ENCODE data around the gene CTXN1.
"Not testable (repeated sequence)": the region's sequence is repeated elsewhere in the genome, so short reads cannot be mapped to it uniquely, and the experiment has no call there.

CTXN1 gene

DNA sequence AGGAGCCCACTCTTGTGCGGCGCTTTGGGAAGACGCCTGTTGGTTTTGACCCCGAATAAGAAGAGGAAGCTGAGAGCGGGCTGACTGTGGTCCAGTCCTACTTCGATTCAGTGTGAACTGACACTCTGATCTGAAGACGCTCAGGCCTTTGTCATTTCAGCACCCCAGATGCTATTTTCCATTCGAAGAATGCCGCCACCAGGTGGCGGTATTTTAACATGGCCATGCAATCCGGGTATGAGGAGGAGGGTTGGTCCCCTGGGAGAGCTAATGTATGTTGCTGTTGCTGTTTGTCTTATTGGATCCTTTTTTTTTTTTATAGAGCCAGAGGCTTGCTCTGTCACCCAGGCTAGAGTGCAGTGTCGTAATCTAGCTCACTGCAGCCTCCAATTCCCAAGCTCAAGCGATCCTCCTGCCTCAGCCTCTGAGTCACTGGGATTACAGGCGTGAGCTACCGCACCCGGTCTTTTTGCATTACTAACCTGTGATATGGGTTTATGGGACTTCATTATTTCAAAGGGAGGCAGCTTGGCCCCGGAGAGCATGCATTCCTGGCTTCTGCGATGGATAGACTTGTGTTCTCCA, 18.3 kb upstream of the CTXN1 start:
- DNase-seq (ENCODE audit: low spot score): peak; percentile 87

DNA sequence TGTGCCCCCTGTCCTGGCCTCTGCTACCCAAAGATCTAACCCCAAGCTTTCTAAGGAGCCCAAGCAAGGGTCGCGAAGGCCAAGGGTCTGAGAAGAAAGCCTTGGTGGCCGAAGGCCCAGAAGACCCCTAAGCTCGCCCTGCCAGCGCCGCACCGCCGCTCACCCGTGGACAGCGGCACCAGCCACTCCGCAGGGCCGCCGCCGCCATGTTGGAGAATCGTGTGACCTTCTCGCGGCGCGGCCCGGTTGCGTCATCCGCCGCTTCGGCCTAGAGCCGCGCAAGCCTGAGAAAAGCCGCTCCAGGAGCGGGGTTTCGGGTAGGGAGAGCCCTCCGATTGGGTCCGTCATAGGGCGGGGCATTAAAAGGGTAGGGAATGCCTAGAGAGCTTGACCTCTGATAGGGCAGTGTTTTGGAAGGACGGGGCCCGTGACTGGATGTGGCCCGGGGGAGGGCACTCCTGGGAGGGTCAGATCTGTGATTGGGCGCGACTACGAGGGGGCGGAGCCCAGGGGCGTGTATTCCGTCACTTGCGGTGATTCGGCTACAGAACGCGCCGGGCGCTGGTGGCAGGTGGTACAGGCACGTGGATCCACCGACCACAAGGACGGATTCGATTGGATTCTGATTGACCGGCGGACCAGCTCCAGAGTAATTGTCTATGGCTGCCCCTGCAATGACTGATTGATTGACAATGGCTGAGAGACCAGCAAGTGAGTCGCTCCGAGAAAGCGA, 17.7 kb upstream of the CTXN1 start, which contains the start of gene TIMM44:
Gene TIMM44 (minus strand): TSS at position 223 of the 733 bp plus-strand sequence. CDS start 15 bp downstream, at position 208.
- peak; percentile 99 for DNase-seq (ENCODE audit: low spot score)

DNA sequence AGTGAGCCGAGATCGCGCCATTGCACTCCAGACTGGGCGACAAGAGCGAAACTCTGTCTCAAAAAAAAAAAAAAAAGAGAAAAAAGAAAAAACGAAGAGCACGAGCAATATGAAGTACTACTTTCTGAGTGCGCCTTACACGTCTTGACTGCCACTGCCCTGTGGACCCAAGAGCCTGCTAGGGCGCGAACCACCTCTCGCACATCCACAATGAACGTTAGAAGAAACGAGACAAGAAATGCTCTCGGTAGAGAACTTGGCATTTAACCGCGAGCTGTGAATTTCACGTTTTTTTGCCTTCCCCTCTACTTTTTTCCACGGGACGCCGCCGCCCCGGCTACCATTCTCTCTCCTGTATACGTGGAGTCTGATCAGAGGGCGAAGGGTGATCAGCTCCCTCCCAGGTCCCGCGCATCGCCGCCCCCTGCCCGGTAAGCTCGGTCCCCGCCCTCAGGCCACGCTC, 17.1 kb upstream of the CTXN1 start:
- no peak for DNase-seq (ENCODE audit: low spot score)

DNA sequence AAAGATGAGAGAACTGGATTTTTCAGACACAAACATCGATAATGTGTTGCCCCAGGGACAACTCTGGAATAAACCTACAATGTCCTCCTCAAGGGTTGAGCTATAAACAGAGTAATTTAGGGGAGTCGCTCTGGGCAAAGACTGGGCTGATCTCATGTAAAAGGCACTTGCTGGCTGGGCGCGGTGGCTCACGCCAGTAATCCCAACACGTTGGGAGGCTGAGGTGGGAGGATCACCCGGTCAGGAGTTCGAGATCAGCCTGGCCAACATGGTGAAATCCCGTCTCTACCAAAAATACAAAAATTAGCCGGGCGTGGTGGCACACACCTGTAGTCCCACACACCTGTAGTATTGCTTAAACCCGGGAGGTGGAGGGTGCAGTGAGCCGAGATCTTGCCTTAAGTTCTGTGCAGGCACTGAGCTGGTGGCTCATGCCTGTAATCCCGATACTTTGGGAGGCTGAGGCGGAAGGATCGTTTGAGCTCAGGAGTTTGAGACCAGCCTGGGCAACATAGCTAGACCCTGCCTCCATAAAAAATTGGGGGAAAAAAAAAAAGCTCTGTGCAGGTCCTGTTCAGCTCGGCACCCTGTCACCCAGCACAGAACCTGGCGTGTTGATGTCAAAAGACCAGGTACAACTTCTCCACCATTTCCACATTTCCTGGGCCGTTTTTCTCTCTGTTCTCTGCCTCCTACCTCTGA, 16.1 kb upstream of the CTXN1 start:
- no peak for DNase-seq (ENCODE audit: low spot score)

DNA sequence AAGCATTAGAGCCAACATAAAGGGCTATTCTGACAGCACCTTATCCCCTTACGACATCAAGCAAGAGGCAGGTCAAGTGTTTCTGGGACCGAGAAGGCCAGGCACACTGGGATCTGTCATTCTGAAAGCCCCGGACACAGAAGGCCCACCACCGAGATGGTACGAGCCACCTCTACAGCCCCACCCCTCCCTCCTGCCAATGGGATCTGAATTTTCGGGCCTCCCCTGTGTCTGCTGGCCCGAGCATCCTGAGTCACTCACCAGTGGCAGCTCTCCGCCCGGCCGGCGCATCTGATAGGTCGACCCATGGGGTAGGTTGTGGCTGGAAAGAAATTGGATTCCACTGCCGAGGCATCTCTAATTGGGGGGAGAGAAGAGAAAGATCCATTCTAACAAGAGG, 14.9 kb upstream of the CTXN1 start:
- no peak for DNase-seq (ENCODE audit: low spot score)

DNA sequence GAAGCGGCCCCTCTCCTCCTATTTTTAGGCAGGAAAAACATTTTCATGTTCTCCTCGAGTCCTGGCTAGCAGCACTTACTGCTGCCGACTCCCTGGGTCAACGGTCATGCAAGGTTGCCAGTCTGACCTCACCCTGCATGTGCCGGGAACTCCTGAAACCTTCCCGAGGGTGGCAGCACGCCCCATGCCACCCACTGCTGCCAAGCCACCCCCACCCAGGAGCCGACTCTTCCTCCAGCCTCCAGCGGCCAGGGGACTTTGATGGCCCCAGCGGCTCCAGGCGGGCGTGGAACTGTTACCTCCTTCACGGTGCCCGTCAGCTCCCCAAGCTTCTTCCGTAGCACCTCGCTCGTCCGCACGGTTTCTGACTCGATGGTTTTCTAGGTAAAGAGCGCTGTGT, 8.8 kb upstream of the CTXN1 start:
- no peak for DNase-seq (ENCODE audit: low spot score)

DNA sequence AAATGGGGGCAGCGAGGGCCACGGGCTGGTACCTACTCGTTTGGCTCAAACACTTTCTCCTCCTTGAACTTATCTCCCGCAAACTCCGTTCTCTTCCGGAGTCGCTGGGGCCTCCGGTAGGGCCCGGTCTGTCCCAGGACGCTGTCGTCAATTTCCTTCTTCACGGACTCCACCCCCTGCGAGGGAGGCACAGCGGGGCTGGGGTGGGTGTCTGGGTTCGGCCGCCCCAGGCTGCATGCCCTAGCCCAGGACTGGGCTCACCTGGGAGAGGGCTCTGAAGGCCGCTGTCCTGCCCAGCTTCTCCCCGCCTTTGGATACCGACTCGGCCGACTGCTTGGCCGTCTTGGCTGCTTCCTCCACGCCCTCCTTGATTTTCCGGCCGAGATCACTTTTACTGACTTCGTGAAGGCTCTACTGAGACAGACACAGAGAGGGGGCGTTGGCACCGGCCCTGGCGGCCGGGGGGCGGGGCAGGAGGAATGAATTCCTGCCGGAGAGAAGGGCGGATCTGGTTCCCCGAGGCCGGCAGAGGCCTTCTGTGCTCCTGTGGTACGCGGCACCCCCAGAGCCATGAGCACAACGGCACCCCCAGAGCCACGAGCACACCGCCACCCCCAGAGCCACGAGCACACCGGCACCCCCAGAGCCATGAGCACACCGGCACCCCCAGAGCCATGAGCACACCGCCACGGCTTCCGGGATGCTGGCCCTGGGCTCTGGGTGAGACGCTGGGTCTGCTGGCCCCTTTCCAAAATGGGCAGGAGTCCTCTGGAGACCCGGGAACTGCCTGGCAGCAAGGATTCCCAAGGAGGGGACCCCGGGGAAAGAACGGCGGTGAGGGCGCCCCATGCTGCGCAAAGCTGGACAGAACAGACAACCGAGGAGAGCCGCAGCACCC, 8.1 kb upstream of the CTXN1 start:
- DNase-seq (ENCODE audit: low spot score): no peak

DNA sequence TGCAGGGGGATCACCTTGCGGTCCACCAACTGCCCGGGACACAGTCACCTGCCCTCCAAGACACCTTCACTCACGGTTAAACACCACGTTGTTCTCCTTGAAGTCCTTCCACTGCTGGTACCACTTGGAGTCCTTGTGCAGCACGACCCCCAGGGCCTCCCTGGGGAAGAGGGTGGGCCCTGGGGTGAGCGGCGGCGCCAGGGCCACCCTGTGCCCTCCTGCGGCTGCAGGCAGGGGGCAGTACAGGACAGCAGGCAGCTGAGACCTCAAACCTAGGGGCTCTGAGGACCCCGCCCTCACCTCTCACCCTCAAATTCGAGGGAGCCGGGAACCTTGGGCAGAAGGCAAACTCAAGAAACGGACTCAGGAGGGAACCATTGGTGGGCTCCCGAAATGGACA, 7.5 kb upstream of the CTXN1 start:
- DNase-seq (ENCODE audit: low spot score): no peak

DNA sequence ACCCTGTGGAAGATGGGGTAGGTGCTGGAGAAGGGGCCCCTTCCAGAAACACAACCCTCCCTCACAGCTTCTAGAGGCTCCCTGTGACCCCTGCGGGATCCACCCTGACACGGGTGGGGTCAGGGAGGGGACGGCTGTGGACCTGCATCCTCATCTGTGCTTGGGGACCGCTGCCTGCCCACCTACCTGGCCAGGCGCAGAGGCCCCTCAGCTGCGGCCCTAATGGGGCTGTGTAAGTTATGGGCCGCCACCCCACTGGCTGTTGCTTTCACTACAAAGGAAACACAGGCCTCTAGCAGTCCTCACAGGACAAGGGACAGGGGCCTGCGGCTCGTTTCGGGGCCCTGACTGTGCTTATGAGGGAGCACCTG, 7.0 kb upstream of the CTXN1 start:
- no peak for DNase-seq (ENCODE audit: low spot score)

DNA sequence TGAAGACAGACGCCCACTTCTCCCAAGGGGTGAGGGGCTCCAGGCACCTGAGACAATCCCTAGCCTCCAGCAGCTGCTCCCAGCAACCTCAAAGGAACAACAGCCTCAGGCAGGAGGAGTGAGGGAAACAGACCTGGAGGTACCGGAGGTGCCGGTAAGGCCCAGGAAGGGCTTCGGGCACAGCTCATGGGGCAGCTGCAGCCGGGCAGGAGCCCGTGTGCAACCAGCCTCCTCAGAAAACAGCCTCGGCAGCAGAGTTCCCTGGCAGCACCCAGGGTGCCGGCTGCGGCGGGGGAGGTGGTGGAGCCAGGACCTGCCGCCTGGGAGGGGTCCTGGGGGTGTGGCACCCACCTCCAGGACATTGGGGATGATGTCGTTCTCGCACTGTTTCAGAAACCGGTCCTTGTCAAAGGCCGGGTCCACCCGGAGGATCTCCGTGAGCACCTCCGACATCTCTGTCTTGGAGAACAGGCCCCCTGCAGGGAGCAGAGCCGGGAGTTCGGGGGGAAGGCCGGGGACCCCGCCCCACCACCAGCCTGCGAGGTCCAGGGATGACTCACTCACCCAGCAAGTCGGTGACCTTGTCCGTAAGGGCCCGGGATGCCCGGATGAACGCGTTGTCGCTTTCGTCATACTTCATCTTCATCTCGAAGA, 6.5 kb upstream of the CTXN1 start:
- DNase-seq (ENCODE audit: low spot score): no peak

DNA sequence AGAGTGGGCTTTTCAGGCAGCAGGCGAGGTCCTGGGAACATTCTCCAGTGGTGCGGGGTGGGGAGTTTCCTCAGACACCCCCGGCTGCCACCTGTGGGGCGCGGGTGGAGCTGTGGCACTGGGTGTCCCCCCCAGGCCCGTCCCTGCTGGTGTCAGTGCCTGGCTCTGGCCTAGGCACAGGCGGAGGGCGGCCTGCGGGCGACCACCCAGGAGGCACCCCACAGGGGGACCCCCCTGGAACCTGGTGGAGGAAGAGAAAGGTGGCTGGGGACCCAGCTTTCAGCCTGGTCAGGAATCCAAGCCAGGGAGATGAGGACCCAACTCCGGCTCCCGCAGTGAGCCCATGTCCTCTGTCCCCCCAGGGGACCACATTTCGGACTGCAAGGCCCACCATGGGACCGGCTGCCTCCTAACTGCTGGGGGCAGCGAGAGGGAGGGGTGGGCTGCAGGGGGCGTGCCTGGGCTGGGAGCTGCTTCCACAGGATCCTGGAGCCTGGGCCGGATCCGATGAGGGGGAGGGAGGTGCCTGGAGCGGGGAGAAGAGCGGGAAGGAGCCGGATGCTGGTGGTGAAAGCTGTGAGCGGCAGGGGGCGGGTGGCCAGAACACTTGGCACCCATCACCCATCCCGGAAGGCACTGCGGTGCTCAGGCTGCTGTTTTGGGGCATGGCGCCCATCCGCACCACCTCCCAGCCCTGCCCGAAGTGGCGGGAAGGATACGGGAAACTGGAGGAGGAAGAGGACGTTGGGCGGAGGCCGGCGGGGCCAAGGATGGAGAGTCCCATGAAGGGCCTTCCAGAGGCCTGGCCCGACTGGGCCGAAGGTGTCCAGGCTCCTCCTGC, 5.5 kb upstream of the CTXN1 start:
- DNase-seq (ENCODE audit: low spot score): no peak

DNA sequence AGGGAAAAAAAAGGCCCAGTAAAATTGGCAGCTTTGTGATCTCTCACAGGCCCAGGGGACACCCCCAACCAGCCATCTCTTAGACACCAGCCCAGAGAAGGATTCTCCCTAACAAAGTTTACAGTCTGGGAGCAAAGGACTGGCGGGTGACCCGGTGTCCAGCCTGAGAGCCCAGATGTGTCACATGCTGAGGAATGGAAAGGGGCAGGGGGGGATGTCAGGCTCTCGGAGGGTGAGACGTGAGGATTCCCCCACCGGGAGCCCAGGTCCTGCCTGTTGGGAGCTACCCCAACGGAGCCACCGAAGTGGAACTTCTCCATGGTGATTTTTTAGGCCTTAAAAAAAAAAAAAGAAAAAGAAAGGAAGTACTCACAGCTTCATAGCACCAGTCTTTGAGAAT, 4.8 kb upstream of the CTXN1 start:
- DNase-seq (ENCODE audit: low spot score): no peak

DNA sequence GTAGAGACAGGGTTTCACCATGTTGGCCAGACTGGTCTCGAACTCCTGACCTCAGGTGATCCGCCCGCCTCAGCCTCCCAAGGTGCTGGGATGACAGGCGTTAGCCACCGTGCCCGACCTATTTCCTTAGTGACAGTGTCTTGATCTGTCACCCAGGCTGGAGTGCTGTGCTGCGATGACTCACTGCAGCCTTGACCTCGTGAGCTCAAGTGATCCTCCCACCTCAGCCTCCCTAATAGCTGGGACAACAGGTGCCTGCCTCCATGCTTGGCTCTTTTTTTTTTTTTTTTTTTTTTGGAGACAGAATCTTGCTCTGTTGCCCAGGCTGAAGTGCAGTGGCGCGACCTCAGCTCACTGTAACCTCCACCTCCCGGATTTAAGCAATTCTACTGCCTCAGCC, 4.1 kb upstream of the CTXN1 start:
- DNase-seq (ENCODE audit: low spot score): not testable (repeated sequence)

DNA sequence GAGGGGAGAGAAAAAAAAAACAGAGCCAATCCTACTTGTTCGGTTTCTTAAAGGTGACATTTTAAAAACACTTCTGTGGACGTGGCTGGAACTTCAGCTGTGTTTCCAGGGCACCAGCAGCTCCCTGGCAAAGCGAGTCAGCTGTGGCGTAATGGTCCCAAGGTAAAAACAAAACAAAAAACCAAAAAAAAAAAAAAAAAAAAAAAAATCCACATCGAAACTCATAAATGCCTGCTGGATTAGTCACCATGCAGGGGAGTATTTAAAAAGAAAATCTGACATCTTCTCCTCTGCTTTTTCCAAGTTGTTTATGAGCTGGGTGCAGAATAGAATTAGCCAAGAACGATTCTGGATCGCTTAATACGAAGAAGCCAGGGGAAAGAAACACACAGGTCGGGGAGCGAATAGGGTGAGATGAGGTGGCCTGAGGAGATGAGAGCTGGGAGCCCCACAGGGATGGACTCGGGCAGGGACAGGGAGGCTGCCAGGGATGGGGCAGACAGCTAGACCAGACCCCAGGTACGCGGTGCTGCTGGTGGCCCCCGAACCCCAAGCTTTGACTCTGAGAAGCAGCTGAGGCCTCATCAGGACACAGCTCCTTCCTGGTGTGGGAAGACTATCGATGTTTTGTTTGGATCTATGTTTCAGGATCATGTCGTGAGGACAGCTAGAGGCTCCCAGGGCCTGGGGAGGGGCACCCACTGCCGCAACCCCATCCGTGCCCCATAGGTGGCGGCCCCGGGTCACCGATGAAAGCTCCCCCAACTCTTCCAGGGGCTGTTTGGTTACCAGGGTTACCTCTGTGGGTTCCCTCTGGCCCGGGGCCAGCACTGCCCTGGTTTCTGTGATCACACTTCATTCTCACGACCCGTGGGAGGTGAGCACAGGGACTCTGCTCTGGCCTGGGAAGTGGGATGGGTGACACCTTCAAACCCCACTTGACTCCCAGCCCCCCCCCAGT, 3.1 kb upstream of the CTXN1 start:
- DNase-seq (ENCODE audit: low spot score): no peak

DNA sequence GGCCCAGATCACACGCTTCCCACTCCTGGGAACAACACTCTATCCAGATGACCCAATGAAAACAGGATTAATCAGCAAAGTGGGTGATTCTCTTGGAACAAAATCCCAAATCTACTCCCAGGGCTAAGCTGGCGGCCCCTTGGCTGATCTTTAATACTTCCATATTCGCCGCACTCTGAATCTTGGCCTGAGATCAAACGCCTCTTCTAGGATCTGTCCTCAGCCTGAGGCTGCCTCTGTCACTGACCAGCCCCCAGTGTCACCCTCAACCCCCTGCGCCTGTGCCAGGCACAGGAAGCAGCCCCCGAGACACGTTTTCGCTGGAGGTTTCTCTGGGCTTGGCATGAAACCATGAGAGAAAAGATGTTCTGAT, 2.4 kb upstream of the CTXN1 start:
- DNase-seq (ENCODE audit: low spot score): no peak

DNA sequence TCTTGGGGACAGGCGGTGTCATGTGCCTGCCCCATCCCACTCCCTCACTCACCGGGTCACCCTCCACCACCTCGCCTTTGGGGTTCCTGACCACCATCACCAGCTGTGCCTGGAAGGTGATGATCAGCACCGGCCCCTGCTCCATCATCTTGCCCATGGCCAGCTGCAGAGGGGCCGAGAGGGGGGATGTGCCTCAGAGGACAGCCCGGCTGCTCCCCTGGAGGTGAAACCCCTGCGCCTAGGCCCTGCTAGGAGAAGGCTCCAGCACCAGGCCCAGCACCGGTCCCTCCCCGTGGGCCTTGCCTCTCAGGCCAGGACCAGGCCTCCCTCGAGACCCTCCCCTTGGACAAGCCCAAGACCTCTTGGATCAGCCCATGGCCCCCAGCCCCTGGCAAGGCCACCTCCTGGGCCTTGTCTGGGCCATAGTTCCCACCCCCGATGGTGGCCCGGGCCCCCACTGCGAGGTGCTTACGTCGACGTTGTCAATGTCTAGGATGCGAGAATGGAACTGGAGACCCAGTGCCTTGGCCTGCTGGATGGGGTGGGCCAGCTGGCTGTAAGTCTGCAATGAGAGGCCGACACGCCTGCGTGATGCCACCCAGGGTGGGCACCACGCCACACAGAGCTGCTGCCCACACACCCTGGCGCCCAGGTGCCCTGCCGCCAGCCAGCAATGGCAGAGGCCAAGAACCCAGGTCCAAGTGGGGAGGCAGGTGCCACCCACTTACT, 1.8 kb upstream of the CTXN1 start:
- DNase-seq (ENCODE audit: low spot score): peak; percentile 65

DNA sequence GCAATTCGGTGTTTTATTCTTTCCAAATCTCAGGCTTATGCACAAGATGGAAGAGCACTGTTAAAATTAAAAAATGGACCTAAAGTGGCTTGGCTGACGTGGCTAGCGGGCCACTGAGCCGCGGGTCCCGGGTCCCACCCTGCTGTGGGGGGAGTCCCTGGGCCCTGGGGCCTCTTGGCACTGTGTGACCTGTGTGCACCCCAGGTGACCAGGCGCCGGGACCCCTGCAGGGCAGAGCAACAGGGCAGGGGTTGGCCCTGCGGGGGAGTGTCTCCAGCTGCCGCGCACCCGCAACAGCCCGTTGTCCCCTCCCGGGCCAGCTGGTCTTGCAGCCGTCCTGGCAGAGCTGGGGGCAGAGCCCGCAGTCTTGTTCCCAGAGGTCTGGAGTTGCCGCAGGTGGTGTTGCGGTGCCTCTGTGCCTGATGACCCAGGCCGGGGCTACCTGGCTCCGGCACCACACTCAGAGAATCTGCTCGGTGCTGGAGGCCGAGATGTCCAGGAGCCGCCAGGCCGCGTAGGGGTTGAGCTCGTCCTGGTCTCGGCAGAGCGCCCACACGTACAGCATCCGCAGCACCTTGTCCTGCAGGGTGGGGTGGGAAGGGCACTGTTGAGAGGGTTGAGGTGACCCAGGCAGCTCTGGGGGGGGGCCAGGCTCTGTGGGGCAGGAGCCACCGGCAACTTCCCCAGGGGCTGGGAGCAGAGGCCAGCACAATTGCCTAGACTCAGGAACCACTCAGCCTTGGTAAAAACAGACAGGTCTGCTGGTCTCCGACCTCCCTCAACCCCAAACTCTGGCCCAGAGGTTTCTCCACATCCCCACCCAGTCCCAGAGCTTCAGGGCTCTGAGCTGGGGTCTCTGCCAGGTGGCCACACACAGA, 1.0 kb upstream of the CTXN1 start:
- peak; percentile 68 for DNase-seq (ENCODE audit: low spot score)

Measured in left forelimb (tissue), 1 donor.